PC-3 (cell line): ENCODE measurements around the gene WDR33.

ENCODE experiments used
- EZH2 ChIP-seq: fragments of 300-600 bp; sonication (generic); IDR thresholded peaks from one replicate; pipeline ENCODE4 v1.6.1; 2017; ENCODE audit warnings: antibody characterized with exemption, mild to moderate bottlenecking, low read length; ENCODE audit not compliant: unreplicated experiment
- TF ChIP-seq, protein P1 (sequence below): fragments of 300-600 bp; sonication (generic); conservative IDR thresholded peaks from 2 replicates; pipeline ENCODE4 v1.5.1; 2017; ENCODE audit warnings: antibody characterized with exemption, low read depth, mild to moderate bottlenecking, low read length

- TF ChIP-seq EZH2: no peak
- TF ChIP-seq, protein P1, sequence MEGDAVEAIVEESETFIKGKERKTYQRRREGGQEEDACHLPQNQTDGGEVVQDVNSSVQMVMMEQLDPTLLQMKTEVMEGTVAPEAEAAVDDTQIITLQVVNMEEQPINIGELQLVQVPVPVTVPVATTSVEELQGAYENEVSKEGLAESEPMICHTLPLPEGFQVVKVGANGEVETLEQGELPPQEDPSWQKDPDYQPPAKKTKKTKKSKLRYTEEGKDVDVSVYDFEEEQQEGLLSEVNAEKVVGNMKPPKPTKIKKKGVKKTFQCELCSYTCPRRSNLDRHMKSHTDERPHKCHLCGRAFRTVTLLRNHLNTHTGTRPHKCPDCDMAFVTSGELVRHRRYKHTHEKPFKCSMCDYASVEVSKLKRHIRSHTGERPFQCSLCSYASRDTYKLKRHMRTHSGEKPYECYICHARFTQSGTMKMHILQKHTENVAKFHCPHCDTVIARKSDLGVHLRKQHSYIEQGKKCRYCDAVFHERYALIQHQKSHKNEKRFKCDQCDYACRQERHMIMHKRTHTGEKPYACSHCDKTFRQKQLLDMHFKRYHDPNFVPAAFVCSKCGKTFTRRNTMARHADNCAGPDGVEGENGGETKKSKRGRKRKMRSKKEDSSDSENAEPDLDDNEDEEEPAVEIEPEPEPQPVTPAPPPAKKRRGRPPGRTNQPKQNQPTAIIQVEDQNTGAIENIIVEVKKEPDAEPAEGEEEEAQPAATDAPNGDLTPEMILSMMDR: no peak
Measured at GRCh38 chr2:127670957-127671290, 140.0 kb downstream of the WDR33 start.
